Trophoblast cell (in vitro differentiated cells and primary cell): Measurements from ENCODE around the gene MAP2K6.

Experiments
- DNase-seq, 2 donors: peaks; one replicate each; pipeline ENCODE4 v3.0.0-alpha.2; 2016
- H2AFZ ChIP-seq: 2 replicates; pipeline ENCODE4 v1.6.1; 2013; ENCODE audit warnings: low read length, moderate library complexity, mild to moderate bottlenecking; ENCODE audit not compliant: insufficient read depth, poor library complexity
- H2AK5ac ChIP-seq: 2 replicates; pipeline ENCODE4 v1.6.1; 2013; ENCODE audit warnings: mild to moderate bottlenecking, low read length
- H2BK120ac ChIP-seq: 2 replicates; pipeline ENCODE4 v1.6.1; 2013; ENCODE audit warnings: low read length, mild to moderate bottlenecking, moderate library complexity; ENCODE audit not compliant: insufficient read depth, poor library complexity
- H2BK12ac ChIP-seq: 2 replicates; pipeline ENCODE4 v1.6.1; 2013; ENCODE audit warnings: mild to moderate bottlenecking, low read length, moderate library complexity
- H2BK5ac ChIP-seq: 2 replicates; pipeline ENCODE4 v1.6.1; 2013; ENCODE audit warnings: low read length, low read depth, moderate library complexity, mild to moderate bottlenecking; ENCODE audit not compliant: poor library complexity
- H3K14ac ChIP-seq: 2 replicates; pipeline ENCODE4 v1.6.1; 2013; ENCODE audit warnings: mild to moderate bottlenecking, low read length
- H3K18ac ChIP-seq: 2 replicates; pipeline ENCODE4 v1.6.1; 2013; ENCODE audit warnings: mild to moderate bottlenecking, low read length
- H3K23ac ChIP-seq: 2 replicates; pipeline ENCODE4 v1.6.1; 2013; ENCODE audit warnings: low read length
- H3K27ac ChIP-seq: 2 replicates; pipeline ENCODE4 v1.5.1; 2013; ENCODE audit warnings: low read depth, mild to moderate bottlenecking, inconsistent platforms, low read length, moderate library complexity
- H3K27me3 ChIP-seq: 2 replicates; pipeline ENCODE4 v1.6.1; 2013; ENCODE audit warnings: inconsistent platforms, mild to moderate bottlenecking, low read length, moderate library complexity; ENCODE audit not compliant: insufficient read depth
- H3K36me3 ChIP-seq, 2 experiments: 1 replicate in 1 of 2; 2 replicates in 1 of 2; pipeline ENCODE4 v1.6.1; 2013; ENCODE audit warnings: low read length in 2 of 2, mild to moderate bottlenecking in 2 of 2, moderate library complexity in 1 of 2; ENCODE audit not compliant: insufficient read depth in 2 of 2, control insufficient read depth in 1 of 2
- H3K4ac ChIP-seq: 2 replicates; pipeline ENCODE4 v1.6.1; 2013; ENCODE audit warnings: low read depth, mild to moderate bottlenecking, low read length, moderate library complexity
- H3K4me1 ChIP-seq, 2 experiments: 1 replicate in 1 of 2; 2 replicates in 1 of 2; pipeline ENCODE4 v1.6.1; 2013; ENCODE audit warnings: low read length in 2 of 2, mild to moderate bottlenecking in 2 of 2, moderate library complexity in 1 of 2; ENCODE audit not compliant: insufficient read depth in 2 of 2, control insufficient read depth in 1 of 2
- H3K4me2 ChIP-seq: 2 replicates; pipeline ENCODE4 v1.6.1; 2013; ENCODE audit warnings: inconsistent platforms, mild to moderate bottlenecking, low read length, moderate library complexity
- H3K4me3 ChIP-seq: 2 replicates; pipeline ENCODE4 v1.5.1; 2013; ENCODE audit warnings: mild to moderate bottlenecking, low read depth, low read length, inconsistent platforms
- H3K79me1 ChIP-seq: one replicate; pipeline ENCODE4 v1.6.1; 2013; ENCODE audit warnings: low read length
- H3K79me2 ChIP-seq: 2 replicates; pipeline ENCODE4 v1.6.1; 2013; ENCODE audit warnings: low read length, mild to moderate bottlenecking; ENCODE audit not compliant: control insufficient read depth, insufficient read depth, poor library complexity
- H3K9ac ChIP-seq: 2 replicates; pipeline ENCODE4 v1.6.1; 2013; ENCODE audit warnings: mild to moderate bottlenecking, low read length
- H3K9me3 ChIP-seq: 2 replicates; pipeline ENCODE4 v1.6.1; 2013; ENCODE audit warnings: low read depth, mild to moderate bottlenecking, control low read depth, inconsistent platforms, low read length; ENCODE audit not compliant: insufficient read depth
- H4K12ac ChIP-seq: 2 replicates; pipeline ENCODE4 v1.6.1; 2013; ENCODE audit warnings: low read depth, mild to moderate bottlenecking, low read length, moderate library complexity
- H4K8ac ChIP-seq: 2 replicates; pipeline ENCODE4 v1.6.1; 2013; ENCODE audit warnings: low read depth, mild to moderate bottlenecking, low read length, moderate library complexity
- H4K91ac ChIP-seq: one replicate; pipeline ENCODE4 v1.6.1; 2013; ENCODE audit warnings: low read depth, mild to moderate bottlenecking, low read length, moderate library complexity
- WGBS: extraction: QIAGEN DNeasy Blood & Tissue Kit; methylation state at CpG from one replicate; pipeline ENCODE4 v1.1.7; 2013; ENCODE audit warnings: missing lambda C conversion rate; ENCODE audit not compliant: insufficient read length, insufficient coverage; ENCODE audit errors: extremely low coverage; 5-methylcytosine and 5-hydroxymethylcytosine counted together

The MAP2K6 gene

DNA sequence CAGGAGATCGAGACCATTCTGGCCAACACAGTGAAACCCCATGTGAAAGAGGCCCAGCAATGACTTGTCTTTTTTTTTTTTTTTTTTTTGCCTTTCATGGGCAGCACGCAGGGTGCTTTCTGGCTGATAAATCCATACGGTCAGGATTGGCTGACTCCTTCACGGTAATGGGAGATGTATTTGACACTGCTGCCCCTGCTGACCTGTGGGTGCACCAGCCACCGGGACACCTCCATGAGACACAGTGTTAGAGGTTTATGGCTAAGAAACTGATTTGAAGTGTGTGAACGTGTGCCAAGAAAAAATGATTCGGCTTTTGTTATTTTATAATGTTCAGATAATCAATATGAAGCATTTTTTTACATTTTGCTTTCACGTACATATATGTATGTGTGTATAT is 48.4 kb downstream of the MAP2K6 start:
- Histone ChIP-seq H3K18ac (no peak overlapping the region), H3K36me3 (no peaks in the 10 kb centered on the region), H3K9me3 (no peaks in the 10 kb centered on the region), H4K12ac (no peak overlapping the region), H3K9ac (no peak overlapping the region), H4K8ac (no peak overlapping the region), H2BK120ac (no peak overlapping the region), H3K79me2 (no peaks in the 10 kb centered on the region), H2AFZ (no peak overlapping the region), H3K4ac (no peak overlapping the region), H3K4me1 (peaks cover 6 to 11% of the 10 kb centered on the region in 2 experiments), H3K27me3 (no peaks in the 10 kb centered on the region), H2BK5ac (no peak overlapping the region), H3K14ac (no peak overlapping the region), H3K4me2 (no peak overlapping the region), H3K23ac (no peak overlapping the region), H3K79me1 (no peaks in the 10 kb centered on the region), H3K4me3 (no peak overlapping the region), H3K27ac (no peak overlapping the region), H2BK12ac (no peak overlapping the region), H4K91ac (no peak overlapping the region), H2AK5ac (no peak overlapping the region)
- no CpG with 5 or more reads among the region's 8 CpGs for WGBS
- DNase-seq = no peak

DNA sequence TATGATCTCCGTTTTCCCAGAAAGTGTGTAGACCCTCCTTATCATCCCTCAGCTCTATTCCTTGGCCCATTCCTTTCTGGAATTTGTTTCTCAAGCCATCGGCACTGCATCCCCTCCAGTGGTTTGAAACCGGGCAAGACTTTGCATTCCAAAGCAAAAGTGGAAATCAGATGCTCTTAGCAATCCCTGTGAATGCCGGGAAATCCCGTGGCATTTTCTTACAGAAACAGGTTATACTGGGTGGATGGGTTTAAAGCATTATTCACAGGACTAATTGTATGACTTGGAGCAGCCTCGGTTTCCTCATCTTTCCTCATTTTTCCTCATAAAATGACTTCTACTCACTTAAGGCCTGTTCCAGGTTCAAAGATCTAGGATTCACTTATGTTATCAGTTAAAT is 52.0 kb downstream of the MAP2K6 start:
- no peaks in the 10 kb centered on the region for H3K79me2 ChIP-seq
- WGBS = no CpG with 5 or more reads among the region's 6 CpGs
- no peak overlapping the region for H2BK5ac ChIP-seq
- H3K9me3 ChIP-seq = no peaks in the 10 kb centered on the region
- no peak overlapping the region for H3K23ac ChIP-seq
- peak overlapping the region; percentile 28 for H2AFZ ChIP-seq
- H3K36me3 ChIP-seq = no peaks in the 10 kb centered on the region
- H3K9ac ChIP-seq = no peak overlapping the region
- H3K18ac ChIP-seq = no peak overlapping the region
- peak overlapping the region; percentile 72 for H3K27ac ChIP-seq
- H4K8ac ChIP-seq = no peak overlapping the region
- DNase-seq = peak; percentile 91 to 99
- no peak overlapping the region for H3K4me3 ChIP-seq
- no peak overlapping the region for H3K4me2 ChIP-seq
- H4K91ac ChIP-seq = no peak overlapping the region
- no peak overlapping the region for H4K12ac ChIP-seq
- no peak overlapping the region for H3K4ac ChIP-seq
- no peak overlapping the region for H2AK5ac ChIP-seq
- no peaks in the 10 kb centered on the region for H3K27me3 ChIP-seq
- H2BK12ac ChIP-seq = no peak overlapping the region
- H3K14ac ChIP-seq = no peak overlapping the region
- no peaks in the 10 kb centered on the region for H3K79me1 ChIP-seq
- peaks cover 4 to 6% of the 10 kb centered on the region in 2 experiments for H3K4me1 ChIP-seq
- no peak overlapping the region for H2BK120ac ChIP-seq

DNA sequence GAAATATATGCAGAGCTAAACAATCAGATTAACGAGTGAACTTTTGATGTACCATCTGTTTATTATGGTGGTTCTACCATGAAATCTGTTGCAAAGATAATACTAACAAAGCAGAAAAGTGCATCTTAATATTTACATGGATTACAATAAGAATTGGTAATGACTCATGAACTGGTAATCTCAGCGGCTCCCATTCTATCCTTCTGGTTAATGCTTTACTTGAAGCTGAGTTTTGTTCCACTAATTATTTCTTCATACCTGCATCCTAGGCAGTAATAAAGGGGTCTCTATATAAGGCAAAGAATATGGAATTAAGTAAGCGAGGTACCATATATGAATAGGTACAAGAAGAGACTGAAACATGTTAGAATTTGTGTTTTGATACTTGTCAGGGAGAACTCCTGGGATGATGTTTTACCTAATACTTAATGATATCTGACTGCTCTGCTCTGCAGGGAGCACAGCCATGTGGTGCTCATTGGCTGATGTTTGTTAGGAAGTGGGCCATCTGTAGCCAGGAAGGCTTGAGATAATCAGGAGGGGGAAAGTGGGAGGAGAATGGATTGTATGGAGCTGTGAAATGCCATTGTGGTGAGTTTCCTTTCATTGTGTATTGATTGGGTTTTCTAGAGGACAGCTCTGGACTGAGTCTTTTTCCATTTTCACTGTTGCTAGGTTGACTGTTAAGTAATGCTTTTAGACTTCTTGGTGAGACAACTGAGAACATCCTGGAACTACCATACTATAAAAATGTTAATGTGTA is 52.6 kb downstream of the MAP2K6 start:
- no peak overlapping the region for H2BK5ac ChIP-seq
- no peak overlapping the region for H3K9ac ChIP-seq
- H3K14ac ChIP-seq = no peak overlapping the region
- no peak overlapping the region for H2BK120ac ChIP-seq
- DNase-seq = peak in 1 of 2 donors; percentile 7
- no peak overlapping the region for H2AFZ ChIP-seq
- no peaks in the 10 kb centered on the region for H3K27me3 ChIP-seq
- H3K23ac ChIP-seq = no peak overlapping the region
- no peak overlapping the region for H2AK5ac ChIP-seq
- H3K4me3 ChIP-seq = no peak overlapping the region
- peak overlapping the region; percentile 67 for H2BK12ac ChIP-seq
- WGBS = no CpG with 5 or more reads among the region's 3 CpGs
- H3K79me2 ChIP-seq = no peaks in the 10 kb centered on the region
- no peak overlapping the region for H3K18ac ChIP-seq
- H3K4me1 ChIP-seq = peaks cover 3 to 4% of the 10 kb centered on the region in 2 experiments
- H4K91ac ChIP-seq = no peak overlapping the region
- H3K9me3 ChIP-seq = no peaks in the 10 kb centered on the region
- no peak overlapping the region for H3K4ac ChIP-seq
- H3K79me1 ChIP-seq = no peaks in the 10 kb centered on the region
- H4K12ac ChIP-seq = no peak overlapping the region
- no peak overlapping the region for H4K8ac ChIP-seq
- no peaks in the 10 kb centered on the region for H3K36me3 ChIP-seq
- no peak overlapping the region for H3K4me2 ChIP-seq
- H3K27ac ChIP-seq = peak overlapping the region; percentile 72

GRCh38 chr17:69468207-69468606 is 53.7 kb downstream of the MAP2K6 start:
- Histone ChIP-seq H3K4me1 (peaks cover 2 to 4% of the 10 kb centered on the region in 2 experiments), H3K23ac (no peak overlapping the region), H3K9me3 (no peaks in the 10 kb centered on the region), H3K4me2 (no peak overlapping the region), H3K4ac (no peak overlapping the region), H3K14ac (no peak overlapping the region), H3K36me3 (no peaks in the 10 kb centered on the region), H2BK12ac (peak overlapping the region; percentile 53), H3K79me2 (no peaks in the 10 kb centered on the region), H3K9ac (no peak overlapping the region), H2AFZ (no peak overlapping the region), H4K8ac (no peak overlapping the region), H3K27ac (no peak overlapping the region), H2AK5ac (no peak overlapping the region), H3K27me3 (no peaks in the 10 kb centered on the region), H2BK120ac (peak overlapping the region; percentile 12), H4K91ac (no peak overlapping the region), H3K18ac (no peak overlapping the region), H3K4me3 (no peak overlapping the region), H2BK5ac (no peak overlapping the region), H3K79me1 (no peaks in the 10 kb centered on the region), H4K12ac (no peak overlapping the region)
- no CpG with 5 or more reads among the region's 5 CpGs for WGBS
- DNase-seq = no peak
